Cardiac fibroblast (primary cell): ENCODE measurements around the gene PDE6G.
A peak's percentile ranks its signal among the peaks of the same experiment; 100 is the strongest.

Experiments
- DNase-seq, 2 donors: peaks; one replicate each; pipeline versions ENCODE4 v3.0.0 to v3.0.0-alpha.2; 2010; ENCODE audit warnings: low read depth in 2 of 2
- H3K4me3 ChIP-seq, 2 donors: replicated peaks in 1 of 2; 1 replicate in 1 of 2; 2 replicates in 1 of 2; pipeline ENCODE4 v1.5.1; 2011; ENCODE audit warnings: low read depth in 2 of 2, low read length in 2 of 2, mild to moderate bottlenecking in 2 of 2, moderate library complexity in 1 of 2
- TF ChIP-seq, protein P1 (sequence below): IDR thresholded peaks from one replicate; pipeline ENCODE4 v1.5.1; 2011; ENCODE audit warnings: low read depth, mild to moderate bottlenecking, low read length, inconsistent platforms

The PDE6G gene

DNA sequence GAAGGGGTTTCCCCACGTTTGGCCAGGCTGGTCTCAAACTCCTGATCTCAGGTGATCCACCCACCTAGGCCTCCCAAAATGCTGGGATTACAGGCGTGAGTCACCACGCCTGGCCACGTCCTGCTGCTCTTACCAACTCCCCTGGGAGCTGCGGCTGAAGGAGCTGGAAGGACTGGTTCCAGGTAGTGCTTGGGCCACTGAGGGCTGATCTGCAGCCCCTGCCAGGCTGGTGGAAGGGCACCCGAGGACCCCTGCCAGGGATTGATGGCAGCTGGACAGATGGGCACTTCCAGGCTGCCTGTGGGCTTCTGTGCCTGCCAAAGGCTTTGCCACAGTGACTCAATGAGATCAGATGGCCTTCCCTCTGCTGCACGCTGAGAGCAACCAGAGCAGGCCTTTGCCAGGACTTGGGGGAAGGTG, 7.7 kb upstream of the PDE6G start:
- DNase-seq = peak in 1 of 2 donors; percentile 16
- TF ChIP-seq, protein P1, sequence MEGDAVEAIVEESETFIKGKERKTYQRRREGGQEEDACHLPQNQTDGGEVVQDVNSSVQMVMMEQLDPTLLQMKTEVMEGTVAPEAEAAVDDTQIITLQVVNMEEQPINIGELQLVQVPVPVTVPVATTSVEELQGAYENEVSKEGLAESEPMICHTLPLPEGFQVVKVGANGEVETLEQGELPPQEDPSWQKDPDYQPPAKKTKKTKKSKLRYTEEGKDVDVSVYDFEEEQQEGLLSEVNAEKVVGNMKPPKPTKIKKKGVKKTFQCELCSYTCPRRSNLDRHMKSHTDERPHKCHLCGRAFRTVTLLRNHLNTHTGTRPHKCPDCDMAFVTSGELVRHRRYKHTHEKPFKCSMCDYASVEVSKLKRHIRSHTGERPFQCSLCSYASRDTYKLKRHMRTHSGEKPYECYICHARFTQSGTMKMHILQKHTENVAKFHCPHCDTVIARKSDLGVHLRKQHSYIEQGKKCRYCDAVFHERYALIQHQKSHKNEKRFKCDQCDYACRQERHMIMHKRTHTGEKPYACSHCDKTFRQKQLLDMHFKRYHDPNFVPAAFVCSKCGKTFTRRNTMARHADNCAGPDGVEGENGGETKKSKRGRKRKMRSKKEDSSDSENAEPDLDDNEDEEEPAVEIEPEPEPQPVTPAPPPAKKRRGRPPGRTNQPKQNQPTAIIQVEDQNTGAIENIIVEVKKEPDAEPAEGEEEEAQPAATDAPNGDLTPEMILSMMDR = no peak
- H3K4me3 ChIP-seq = no peak overlapping the region

DNA sequence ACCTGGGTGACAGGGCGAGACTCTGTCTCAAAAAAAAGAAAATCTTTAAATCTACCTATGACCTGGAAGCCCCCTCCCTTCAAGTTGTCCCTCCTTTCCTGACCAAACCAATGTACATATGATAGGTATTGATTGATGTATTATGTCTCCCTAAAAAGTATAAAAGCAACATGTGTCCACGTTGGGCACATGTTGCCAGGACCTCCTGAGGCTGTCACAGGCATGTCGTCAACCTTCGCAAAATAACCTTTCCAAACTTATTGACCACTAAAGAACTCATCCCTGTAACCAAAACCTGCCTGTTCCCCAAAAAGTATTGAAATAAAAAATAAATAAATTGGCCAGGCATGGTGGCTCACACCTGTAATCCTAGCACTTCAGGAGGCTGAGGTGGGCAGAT, 5.7 kb upstream of the PDE6G start:
- TF ChIP-seq, protein P1 = no peak
- no peak overlapping the region for H3K4me3 ChIP-seq
- no peak for DNase-seq

DNA sequence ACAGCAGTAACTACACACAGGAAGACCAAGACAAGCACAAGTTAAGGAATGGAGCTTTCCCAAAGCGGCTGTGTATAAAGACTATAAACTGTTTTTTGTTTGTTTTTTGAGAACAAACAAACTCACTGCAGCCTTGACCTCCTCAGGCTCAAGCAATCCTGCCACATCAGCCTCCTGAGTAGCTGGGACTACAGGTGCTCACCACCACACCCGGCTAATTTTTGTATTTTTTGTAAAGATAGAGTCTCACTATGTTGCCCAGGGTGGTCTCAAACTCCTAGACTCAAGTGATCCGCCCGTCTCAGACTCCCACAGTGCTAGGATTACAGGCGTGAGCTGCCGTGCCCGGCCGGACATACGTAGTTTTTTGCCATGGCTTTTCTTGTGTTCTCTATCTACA, 4.1 kb upstream of the PDE6G start:
- no peak for DNase-seq

DNA sequence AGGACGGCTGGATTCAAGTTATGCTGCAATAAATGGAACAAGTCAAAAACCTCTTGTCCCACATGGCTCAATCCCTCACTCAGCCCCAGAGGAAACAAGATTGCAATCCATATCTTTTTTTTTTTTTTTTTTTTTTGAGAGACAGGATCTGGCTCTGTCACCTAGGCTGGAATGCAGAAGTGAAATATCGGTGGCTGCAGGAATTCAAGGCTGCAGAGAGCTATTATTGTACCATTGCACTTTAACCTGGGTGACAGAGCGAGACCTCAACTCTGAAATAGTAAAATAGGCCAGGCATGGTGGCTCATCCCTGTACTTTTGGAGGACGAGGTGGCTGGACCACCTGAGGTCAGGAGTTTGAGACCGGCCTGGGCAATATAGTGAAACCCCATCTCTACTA, 2.7 kb upstream of the PDE6G start:
- no peak for DNase-seq
- TF ChIP-seq, protein P1 = no peak
- no peak overlapping the region for H3K4me3 ChIP-seq

More for the DNA sequence above, 4.1 kb upstream of the PDE6G start:
- TF ChIP-seq, protein P1 = no peak
- no peak overlapping the region for H3K4me3 ChIP-seq

DNA sequence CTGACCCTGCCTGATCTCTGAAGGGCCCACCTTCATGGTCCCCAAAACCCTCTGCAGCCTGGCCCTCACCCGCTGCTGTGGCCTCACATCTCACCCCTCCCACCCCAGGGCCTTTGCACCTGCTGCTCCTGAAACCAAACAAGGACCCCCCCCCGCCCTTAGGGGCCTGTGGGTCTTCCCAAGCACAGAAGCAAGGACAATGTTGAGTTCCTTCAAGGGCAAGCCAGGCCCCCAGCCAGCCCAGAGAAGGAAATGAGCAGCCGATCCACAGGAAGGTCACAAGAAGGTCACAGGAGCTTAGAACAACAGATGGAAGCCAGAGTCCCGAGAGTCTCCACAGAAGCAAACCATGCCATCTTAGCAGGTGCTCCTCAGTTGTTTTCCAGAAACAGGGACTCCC, 493 bp upstream of the PDE6G start:
- TF ChIP-seq, protein P1 = no peak
- DNase-seq = peak in 1 of 2 donors; percentile 22
- no peak overlapping the region for H3K4me3 ChIP-seq

DNA sequence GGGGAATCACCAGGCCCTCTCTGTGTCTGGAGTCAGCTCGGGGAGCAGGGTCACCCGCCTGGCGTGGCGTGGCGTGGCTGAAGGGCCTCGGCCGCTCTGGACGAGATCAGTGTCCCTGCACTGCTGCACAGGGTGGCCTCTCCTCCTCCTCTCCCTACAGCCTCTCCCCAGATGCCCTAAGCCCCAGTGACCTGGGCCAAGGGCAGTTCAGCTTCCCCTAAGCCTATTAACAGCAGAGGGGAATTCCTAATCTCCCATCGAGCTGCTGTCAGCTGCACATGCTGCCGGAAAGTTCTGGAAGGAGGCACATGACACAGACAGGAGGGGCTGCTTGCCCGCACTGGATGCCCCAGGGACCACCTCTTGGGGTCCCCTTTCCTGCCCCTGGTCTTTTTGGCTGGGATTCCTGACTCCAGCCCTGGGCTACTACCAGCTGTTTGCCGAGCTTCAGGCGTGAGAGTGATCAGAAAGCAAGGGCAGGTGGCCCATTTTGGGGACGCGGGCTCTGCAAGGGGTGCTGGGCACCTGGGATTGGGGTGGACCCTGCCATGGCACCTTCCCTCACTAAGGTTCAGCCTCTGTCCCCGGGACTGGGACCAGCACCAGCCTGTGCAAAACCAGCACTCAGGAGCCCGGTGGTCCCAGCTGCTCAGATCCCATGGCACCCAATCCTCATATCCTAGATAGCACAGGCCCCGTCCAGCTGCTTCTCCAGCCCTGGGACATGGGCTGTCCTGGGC, 794 bp downstream of the PDE6G start:
- TF ChIP-seq, protein P1 = no peak
- no peak overlapping the region for H3K4me3 ChIP-seq
- no peak for DNase-seq
